Measurements from ENCODE around the gene MIAT. TPM values are rescaled to one million over a fixed set of nuclear protein-coding genes. Genes with fewer than 3 reads are reported as not detected.

Gene MIAT
- total and polyA plus RNA-seq, 2 of the 8 experiments (the other 6 are each of a cell fraction or from before 2014, with no cell fraction given) = 27.6 to 36.0 TPM

DNA sequence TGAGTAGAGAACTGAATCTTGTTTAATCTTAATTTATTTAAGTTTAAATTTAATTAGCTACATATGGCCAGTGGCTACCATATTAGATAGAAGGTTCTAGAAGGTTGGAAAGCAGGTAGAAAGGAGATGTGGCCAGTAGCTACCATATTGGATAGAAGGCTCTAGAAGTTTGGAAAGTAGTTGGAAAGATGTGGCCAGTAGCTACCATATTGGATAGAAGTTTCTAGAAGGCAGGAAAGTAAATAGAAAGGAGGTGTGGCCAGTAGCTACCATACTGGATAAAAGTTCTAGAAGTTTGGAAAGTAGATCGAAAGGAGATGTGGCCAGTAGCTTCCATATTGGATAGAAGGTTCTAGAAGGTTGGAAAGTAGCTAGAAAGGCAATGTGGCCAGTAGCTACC, 33.4 kb upstream of the MIAT start:
- Histone ChIP-seq H3K56ac (replicated peaks; ENCODE audit: insufficient read length, low read depth, low read length) (no peak overlapping the region), H4K8ac (ENCODE audit: extremely low read depth, insufficient read depth, low read length) (no peak overlapping the region), H3K9ac (replicated peaks in 1 of 4; ENCODE audit: extremely low read depth in 1 of 4, low read depth in 3 of 4, low read length in 3 of 4) (no peak overlapping the region), H2AFZ (ENCODE audit: low read length) (no peak overlapping the region), H3K4ac (replicated peaks; ENCODE audit: insufficient read length, low read depth, low read length) (no peak overlapping the region), H4K20me1 (replicated peaks in 1 of 2; ENCODE audit: control insufficient read depth in 1 of 2, insufficient read depth in 2 of 2, low read length in 2 of 2) (no peaks in the 10 kb centered on the region), H2BK5ac (ENCODE audit: low read depth, low read length) (no peak overlapping the region), H3K23me2 (ENCODE audit: low read depth, low read length) (no peaks in the 10 kb centered on the region), H3K79me2 (ENCODE audit: control insufficient read depth in 1 of 2, insufficient read depth in 2 of 2, low read length in 2 of 2) (no peaks in the 10 kb centered on the region), H3K4me2 (ENCODE audit: insufficient read depth in 1 of 2, low read depth in 2 of 2, low read length in 2 of 2) (no peak overlapping the region), H3K18ac (ENCODE audit: extremely low read depth, low read length) (no peak overlapping the region), H3K4me3 (ENCODE audit: extremely low read depth in 1 of 4, insufficient read depth in 2 of 4, low read depth in 3 of 4, low read length in 4 of 4) (no peak overlapping the region), H2BK12ac (ENCODE audit: low read depth, low read length) (no peak overlapping the region), H3K79me1 (ENCODE audit: low read depth, low read length) (no peaks in the 10 kb centered on the region), H3K23ac (ENCODE audit: insufficient read length) (no peak overlapping the region), H2AK5ac (ENCODE audit: low read depth, low read length) (no peak overlapping the region), H3K9me3 (ENCODE audit: insufficient read depth in 2 of 2, low read depth in 1 of 2, low read length in 1 of 2) (peaks cover 0 to 3% of the 10 kb centered on the region in 2 experiments; a peak in 1 of 4 replicates), H3K27ac (ENCODE audit: low read depth, low read length) (no peak overlapping the region), H3K14ac (ENCODE audit: insufficient read length) (no peak overlapping the region), H4K5ac (ENCODE audit: insufficient read length, low read depth, low read length) (no peak overlapping the region), H3K27me3 (replicated peaks in 1 of 4; ENCODE audit: control insufficient read depth in 3 of 4, extremely low read depth in 1 of 4, insufficient read depth in 3 of 4, low read length in 3 of 4) (no peaks in the 10 kb centered on the region; a peak in 1 of 7 replicates), H3K36me3 (ENCODE audit: control insufficient read depth in 2 of 4, insufficient read depth in 4 of 4, low read length in 3 of 4) (no peaks in the 10 kb centered on the region), H2BK20ac (ENCODE audit: low read length) (no peak overlapping the region), H2BK15ac (ENCODE audit: low read length) (no peak overlapping the region), H3K4me1 (replicated peaks in 1 of 4; ENCODE audit: control insufficient read depth in 3 of 4, insufficient read depth in 4 of 4, low read length in 3 of 4) (peaks cover 0 to 3% (median 0%) of the 10 kb centered on the region in 4 experiments; a peak in 2 of 7 replicates), H2BK120ac (replicated peaks; ENCODE audit: low read depth, low read length) (no peak overlapping the region), H4K91ac (replicated peaks; ENCODE audit: insufficient read length, low read length) (no peak overlapping the region)
- CTCF ChIA-PET (ENCODE audit: partially characterized antibody) = interaction anchor here (0.5 to 1.5 kb wide), 7 partner anchors 9 to 108 kb away, joined by 4 to 14 read pairs (median 4); no protein-coding TSS in a partner anchor
- no peak for FAIRE-seq
- no peak for TF ChIP-seq MAFK (IDR thresholded peaks at IDR 0.05; ENCODE audit: low read depth, low read length)
- no peak for TF ChIP-seq CREB1 (IDR thresholded peaks at IDR 0.05)
- TF ChIP-seq, protein P1, sequence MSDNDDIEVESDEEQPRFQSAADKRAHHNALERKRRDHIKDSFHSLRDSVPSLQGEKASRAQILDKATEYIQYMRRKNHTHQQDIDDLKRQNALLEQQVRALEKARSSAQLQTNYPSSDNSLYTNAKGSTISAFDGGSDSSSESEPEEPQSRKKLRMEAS (IDR thresholded peaks at IDR 0.05) = no peak
- TF ChIP-seq, protein P2, sequence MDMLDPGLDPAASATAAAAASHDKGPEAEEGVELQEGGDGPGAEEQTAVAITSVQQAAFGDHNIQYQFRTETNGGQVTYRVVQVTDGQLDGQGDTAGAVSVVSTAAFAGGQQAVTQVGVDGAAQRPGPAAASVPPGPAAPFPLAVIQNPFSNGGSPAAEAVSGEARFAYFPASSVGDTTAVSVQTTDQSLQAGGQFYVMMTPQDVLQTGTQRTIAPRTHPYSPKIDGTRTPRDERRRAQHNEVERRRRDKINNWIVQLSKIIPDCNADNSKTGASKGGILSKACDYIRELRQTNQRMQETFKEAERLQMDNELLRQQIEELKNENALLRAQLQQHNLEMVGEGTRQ (IDR thresholded peaks at IDR 0.05; ENCODE audit: low read length) = no peak
- TF ChIP-seq CEBPB (IDR thresholded peaks at IDR 0.05; ENCODE audit: low read depth, low read length) = no peak
- no peak for DNase-seq (ENCODE audit: low read depth in 1 of 2, low spot score in 2 of 2)
- 100% methylated on average over 1 of the region's 1 CpG; no CpG with 5 or more reads in 1 of the 2 experiments for WGBS, 2 experiments (ENCODE audit: extremely low coverage in 1 of 2, insufficient coverage in 1 of 2, insufficient read length in 1 of 2, insufficient replicate concordance in 2 of 2, low coverage in 1 of 2, low lambda C conversion rate in 2 of 2, missing lambda C conversion rate in 1 of 2)
- POLR2A ChIA-PET (ENCODE audit: partially characterized antibody) = interaction anchor here (0.9 to 1.1 kb wide), 3 partner anchors 10 to 61 kb away, joined by 3 to 4 read pairs (median 3); no protein-coding TSS in a partner anchor

Data from H1 (cell line).